Pons (tissue), 1 donor: Measurements from ENCODE around the gene ZNF830.
"Not testable (repeated sequence)": the region's sequence is repeated elsewhere in the genome, so short reads cannot be mapped to it uniquely, and the experiment has no call there.

Source experiments
- DNase-seq: peaks from one replicate; pipeline ENCODE4 v3.0.0-alpha.2; 2016; ENCODE audit warnings: low spot score

The ZNF830 gene

GRCh38 chr17:34961093-34961911, at the start of gene ZNF830, which contains the start of gene CCT6B:
Gene ZNF830 (plus strand): TSS chr17:34961540. CDS start chr17:34961567, 27 bp downstream.
Gene CCT6B (minus strand): TSS chr17:34961460. CDS start chr17:34961393, 67 bp downstream.
- DNase-seq = peak; percentile 95

GRCh38 chr17:34913001-34913400, 48.3 kb upstream of the ZNF830 start:
- no peak for DNase-seq

- DNase-seq = no peak
Observed at GRCh38 chr17:34916120-34916519, 45.2 kb upstream of the ZNF830 start.

GRCh38 chr17:34917381-34917780, 44.0 kb upstream of the ZNF830 start:
- peak; percentile 25 for DNase-seq

- no peak for DNase-seq
Observed at GRCh38 chr17:34920676-34921075, 40.7 kb upstream of the ZNF830 start.

- no peak for DNase-seq
Observed at GRCh38 chr17:34926661-34927060, 34.7 kb upstream of the ZNF830 start.

GRCh38 chr17:34930283-34930682, 31.1 kb upstream of the ZNF830 start:
- no peak for DNase-seq

- not testable (repeated sequence) for DNase-seq
Observed at GRCh38 chr17:34950780-34951179, 10.6 kb upstream of the ZNF830 start.

- DNase-seq = no peak
Observed at GRCh38 chr17:34958438-34958837, 2.9 kb upstream of the ZNF830 start.

- no peak for DNase-seq
Observed at GRCh38 chr17:34974179-34974578, 12.8 kb downstream of the ZNF830 start.

- DNase-seq = no peak
Observed at GRCh38 chr17:34974794-34975785, 13.8 kb downstream of the ZNF830 start.

GRCh38 chr17:34979153-34979552, 17.8 kb downstream of the ZNF830 start:
- DNase-seq = no peak

GRCh38 chr17:34979650-34980352, 18.5 kb downstream of the ZNF830 start:
- no peak for DNase-seq

GRCh38 chr17:34980353-34980680, 19.0 kb downstream of the ZNF830 start, which contains the start of gene LIG3:
Gene LIG3 (plus strand): TSS chr17:34980512. CDS start chr17:34983006, 2,494 bp downstream.
- DNase-seq = peak; percentile 90

- DNase-seq = peak; percentile 55
Observed at GRCh38 chr17:34980681-34981537, 19.6 kb downstream of the ZNF830 start.

GRCh38 chr17:34981538-34982241, 20.4 kb downstream of the ZNF830 start:
- DNase-seq = no peak

GRCh38 chr17:34987232-34987631, 25.9 kb downstream of the ZNF830 start:
- no peak for DNase-seq

GRCh38 chr17:34988644-34989043, 27.3 kb downstream of the ZNF830 start:
- DNase-seq = no peak

GRCh38 chr17:34989473-34989872, 28.1 kb downstream of the ZNF830 start:
- no peak for DNase-seq

GRCh38 chr17:34990921-34991365, 29.6 kb downstream of the ZNF830 start:
- no peak for DNase-seq
